Posterior cingulate gyrus (tissue), 11 donors: ENCODE measurements around the gene GPSM3.
"Not testable (repeated sequence)": the region's sequence is repeated elsewhere in the genome, so short reads cannot be mapped to it uniquely, and the experiment has no call there.

Source experiments
- DNase-seq, 10 donors: peaks; one replicate each; pipeline versions ENCODE4 v3.0.0 to v3.0.0-alpha.2; 2020 to 2021; ENCODE audit warnings: mixed read lengths in 3 of 10
- intact Hi-C: fragments of 100-400 bp; cut with DNase I; formaldehyde crosslinking; loops from one replicate; pipeline ENCODE4 v1.15.1; 2023

Gene GPSM3

GRCh38 chr6:32203426-32204267 lies 11.2 kb upstream of the GPSM3 start:
- intact Hi-C loops: no loop called here
- peak in 1 of 10 donors; percentile 44 for DNase-seq

GRCh38 chr6:32202186-32202585 lies 9.7 kb upstream of the GPSM3 start:
- intact Hi-C loops: no loop called here
- DNase-seq: peak in 1 of 10 donors; percentile 30

GRCh38 chr6:32200711-32201475 lies 8.4 kb upstream of the GPSM3 start:
- DNase-seq: peak in 2 of 10 donors; percentile 46 to 49
- intact Hi-C loops: no loop called here

GRCh38 chr6:32198866-32199265 lies 6.4 kb upstream of the GPSM3 start:
- intact Hi-C loops: loop anchor here (5.0 kb wide), 2 partner anchors 773 to 1003 kb away; partner anchors contain the start of genes HSD17B8, RXRB and SLC39A7
- peak in 3 of 10 donors; percentile 22 to 68 (median 34) for DNase-seq

GRCh38 chr6:32198345-32198696 lies 5.9 kb upstream of the GPSM3 start:
- DNase-seq: peak in 2 of 10 donors; percentile 34 to 59
- intact Hi-C loops: loop anchor here (5.0 kb wide), 2 partner anchors 774 to 1004 kb away; partner anchors contain the start of genes HSD17B8, RXRB and SLC39A7

- DNase-seq: peak in 8 of 10 donors; percentile 28 to 89 (median 40)
Measured at GRCh38 chr6:32196682-32197616, 4.5 kb upstream of the GPSM3 start.

GRCh38 chr6:32195902-32196681 lies 3.6 kb upstream of the GPSM3 start:
- intact Hi-C loops: loop anchor here (2.0 to 5.0 kb wide), 6 partner anchors 19 to 1006 kb away; partner anchors contain the start of genes AGPAT1, ATF6B, HSD17B8 and RXRB
- peak; percentile 84 to 99 (median 94) for DNase-seq

More at GRCh38 chr6:32196682-32197616, 4.5 kb upstream of the GPSM3 start:
- intact Hi-C loops: loop anchor here (2.0 to 5.0 kb wide), 3 partner anchors 48 to 1005 kb away; partner anchors contain the start of genes HSD17B8, RXRB and SLC39A7

GRCh38 chr6:32195652-32195901 lies 3.1 kb upstream of the GPSM3 start:
- DNase-seq: peak; percentile 100
- intact Hi-C loops: loop anchor here (2.0 to 5.0 kb wide), 5 partner anchors 19 to 1007 kb away; partner anchors contain the start of genes AGPAT1, ATF6B, HSD17B8 and RXRB

- intact Hi-C loops: loop anchor here (2.0 to 5.0 kb wide), 5 partner anchors 18 to 1007 kb away; partner anchors contain the start of genes AGPAT1, ATF6B, HSD17B8 and RXRB
- peak in 2 of 10 donors; percentile 25 to 69 for DNase-seq
Measured at GRCh38 chr6:32194825-32195651, 2.6 kb upstream of the GPSM3 start.

GRCh38 chr6:32194388-32194787 lies 1.9 kb upstream of the GPSM3 start:
- DNase-seq: no peak

GRCh38 chr6:32193096-32193495 lies 653 bp upstream of the GPSM3 start:
- DNase-seq: peak in 1 of 10 donors; percentile 6
- intact Hi-C loops: not testable (repeated sequence)

More at GRCh38 chr6:32194388-32194787, 1.9 kb upstream of the GPSM3 start:
- intact Hi-C loops: loop anchor here (2.0 kb wide), 3 partner anchors 18 to 66 kb away; partner anchors contain the start of genes AGPAT1 and ATF6B

GRCh38 chr6:32191696-32192607 lies 491 bp downstream of the GPSM3 start:
- intact Hi-C loops: no loop called here

GRCh38 chr6:32190911-32191677 lies 1.3 kb downstream of the GPSM3 start:
- peak in 2 of 10 donors; percentile 43 to 55 for DNase-seq
- intact Hi-C loops: no loop called here

More at GRCh38 chr6:32191696-32192607, 491 bp downstream of the GPSM3 start:
- peak in 2 of 10 donors; percentile 33 to 78 for DNase-seq

- DNase-seq: peak; percentile 72 to 97 (median 82)
- intact Hi-C loops: no loop called here
Measured at GRCh38 chr6:32190054-32190851, 2.2 kb downstream of the GPSM3 start, which contains the start of gene PBX2. Gene PBX2 (minus strand): TSS chr6:32190202. CDS start chr6:32189915, 287 bp downstream.

GRCh38 chr6:32189742-32190053 lies 2.7 kb downstream of the GPSM3 start:
- intact Hi-C loops: no loop called here
- DNase-seq: no peak
